HEK293 (cell line): Measurements from ENCODE around the gene LTBP1.

ENCODE experiments used
- CTCF ChIA-PET: fragments of 350-600 bp; formaldehyde crosslinking; extraction: SDS; loops from one replicate; lab custom pipeline; 2021; ENCODE audit warnings: antibody characterized with exemption; lab: Yijun Ruan, JAX
- POLR2A ChIA-PET: fragments of 300-600 bp; formaldehyde crosslinking; extraction: SDS; loops from one replicate; lab custom pipeline; 2020; ENCODE audit warnings: antibody characterized with exemption, inconsistent platforms; lab: Yijun Ruan, JAX
- H3K27ac ChIP-seq: fragments of 200-500 bp; sonication (Bioruptor generic); 2 replicates; pipeline ENCODE4 v1.5.1; 2014; ENCODE audit warnings: low read depth, low read length, control low read depth, inconsistent platforms; ENCODE audit errors: extremely low read depth
- H3K36me3 ChIP-seq, 2 experiments: fragments of 200-500 bp in 1 of 2; sonication (Bioruptor generic) in 1 of 2; 1 replicate in 1 of 2; 2 replicates in 1 of 2; pipeline ENCODE4 v1.5.1; 2014 to 2017; ENCODE audit warnings: inconsistent platforms in 2 of 2, low read length in 2 of 2; ENCODE audit not compliant: control insufficient read depth in 2 of 2, insufficient read depth in 1 of 2
- H3K4me1 ChIP-seq: fragments of 200-500 bp; sonication (Bioruptor generic); 2 replicates; pipeline ENCODE4 v1.5.1; 2014; ENCODE audit warnings: mild to moderate bottlenecking, low read length, inconsistent platforms; ENCODE audit not compliant: control insufficient read depth, insufficient read depth
- H3K4me3 ChIP-seq: 2 replicates; pipeline ENCODE4 v1.5.1; 2011; ENCODE audit warnings: low read depth, mild to moderate bottlenecking, control low read depth, low read length, moderate library complexity
- H3K9me3 ChIP-seq: fragments of 200-500 bp; sonication (Bioruptor generic); 2 replicates; pipeline ENCODE4 v1.5.1; 2014; ENCODE audit warnings: low read depth, low read length, inconsistent platforms; ENCODE audit not compliant: control insufficient read depth, insufficient read depth
- HOXD13 ChIP-seq: sonication (generic); formaldehyde crosslinking; IDR thresholded peaks from 2 replicates; pipeline ENCODE4 v1.8.0; 2022; ENCODE audit warnings: missing genetic modification reagents, borderline replicate concordance
- INSM2 ChIP-seq: fragments of 450-650 bp; formaldehyde crosslinking; IDR thresholded peaks from 2 replicates; pipeline ENCODE4 v1.5.1; 2016; ENCODE audit warnings: missing biosample characterization, missing genetic modification characterization
- PATZ1 ChIP-seq: fragments of 450-650 bp; formaldehyde crosslinking; IDR thresholded peaks from 2 replicates; pipeline ENCODE4 v1.5.1; 2016; ENCODE audit warnings: missing biosample characterization, missing genetic modification characterization
- REST ChIP-seq: fragments of 450-650 bp; formaldehyde crosslinking; IDR thresholded peaks from 2 replicates; pipeline ENCODE4 v1.5.1; 2016; ENCODE audit warnings: missing biosample characterization, missing genetic modification characterization
- ZBTB1 ChIP-seq: fragments of 450-650 bp; formaldehyde crosslinking; IDR thresholded peaks from 2 replicates; pipeline ENCODE4 v1.5.1; 2016; ENCODE audit warnings: missing biosample characterization, missing genetic modification characterization
- ZBTB6 ChIP-seq: fragments of 450-650 bp; formaldehyde crosslinking; IDR thresholded peaks from 2 replicates; pipeline ENCODE4 v1.5.1; 2017; ENCODE audit warnings: missing biosample characterization, missing genetic modification characterization
- ZNF10 ChIP-seq: fragments of 450-650 bp; formaldehyde crosslinking; IDR thresholded peaks from 2 replicates; pipeline ENCODE4 v1.5.1; 2017; ENCODE audit warnings: missing biosample characterization, missing genetic modification characterization
- ZNF121 ChIP-seq: fragments of 450-650 bp; formaldehyde crosslinking; IDR thresholded peaks from 2 replicates; pipeline ENCODE4 v1.5.1; 2016; ENCODE audit warnings: missing biosample characterization, missing genetic modification characterization
- ZNF169 ChIP-seq: fragments of 450-650 bp; formaldehyde crosslinking; IDR thresholded peaks from 2 replicates; pipeline ENCODE4 v1.5.1; 2016; ENCODE audit warnings: missing biosample characterization, missing genetic modification characterization
- ZNF19 ChIP-seq: fragments of 450-650 bp; formaldehyde crosslinking; IDR thresholded peaks from 2 replicates; pipeline ENCODE4; 2016; ENCODE audit warnings: missing biosample characterization, missing genetic modification characterization, low read depth
- ZNF24 ChIP-seq: fragments of 450-650 bp; formaldehyde crosslinking; IDR thresholded peaks from 2 replicates; pipeline ENCODE4 v1.5.1; 2016; ENCODE audit warnings: missing biosample characterization, missing genetic modification characterization
- ZNF248 ChIP-seq: fragments of 450-650 bp; formaldehyde crosslinking; IDR thresholded peaks from 2 replicates; pipeline ENCODE4 v1.5.1; 2017; ENCODE audit warnings: missing biosample characterization, missing genetic modification characterization
- ZNF26 ChIP-seq: fragments of 450-650 bp; formaldehyde crosslinking; IDR thresholded peaks from 2 replicates; pipeline ENCODE4 v1.5.1; 2016; ENCODE audit warnings: missing biosample characterization, missing genetic modification characterization
- ZNF302 ChIP-seq: fragments of 450-650 bp; formaldehyde crosslinking; IDR thresholded peaks from 2 replicates; pipeline ENCODE4 v1.5.1; 2016; ENCODE audit warnings: missing biosample characterization, missing genetic modification characterization, low read depth
- ZNF350 ChIP-seq: fragments of 450-650 bp; formaldehyde crosslinking; IDR thresholded peaks from 2 replicates; pipeline ENCODE4 v1.5.0; 2017; ENCODE audit warnings: missing biosample characterization, mild to moderate bottlenecking, missing genetic modification characterization
- ZNF449 ChIP-seq: fragments of 450-650 bp; formaldehyde crosslinking; IDR thresholded peaks from 2 replicates; pipeline ENCODE4 v1.5.1; 2017; ENCODE audit warnings: missing biosample characterization, mild to moderate bottlenecking, missing genetic modification characterization, moderate library complexity
- ZNF704 ChIP-seq: fragments of 450-650 bp; formaldehyde crosslinking; IDR thresholded peaks from 2 replicates; pipeline ENCODE4 v1.5.1; 2016; ENCODE audit warnings: missing biosample characterization, missing genetic modification characterization
- ZNF837 ChIP-seq: fragments of 450-650 bp; formaldehyde crosslinking; IDR thresholded peaks from 2 replicates; pipeline ENCODE4 v1.5.1; 2016; ENCODE audit warnings: missing biosample characterization, missing genetic modification characterization

LTBP1 gene

GRCh38 chr2:32997705-32998104, 51.0 kb downstream of the LTBP1 start:
- TF ChIP-seq ZNF837 (no peak), ZNF302 (tag by site-specific recombination) (no peak), ZBTB6 (no peak), ZBTB1 (no peak)
- H3K9me3 ChIP-seq = no peaks in the 10 kb centered on the region
- no peaks in the 10 kb centered on the region for H3K36me3 ChIP-seq
- H3K4me3 ChIP-seq = no peak overlapping the region
- ChIA-PET CTCF (interaction anchor here (0.7 kb wide), 1 partner anchor 13 kb away, joined by 3 read pairs; no protein-coding TSS in a partner anchor), POLR2A (no interaction called here)
- no peaks in the 10 kb centered on the region for H3K4me1 ChIP-seq
- no peak overlapping the region for H3K27ac ChIP-seq

- no peak overlapping the region for H3K27ac ChIP-seq
Observed at GRCh38 chr2:33000986-33001385, 54.2 kb downstream of the LTBP1 start.

More at GRCh38 chr2:33000986-33001385, 54.2 kb downstream of the LTBP1 start:
- CTCF ChIA-PET = no interaction called here
- H3K36me3 ChIP-seq = no peaks in the 10 kb centered on the region
- H3K4me3 ChIP-seq = no peak overlapping the region
- no peaks in the 10 kb centered on the region for H3K9me3 ChIP-seq
- TF ChIP-seq PATZ1 (no peak), ZNF449 (tag by site-specific recombination) (no peak), ZNF248 (no peak), ZNF24 (tag by site-specific recombination) (no peak), INSM2 (tag by site-specific recombination) (no peak), REST (tag by site-specific recombination) (no peak), ZNF10 (tag by site-specific recombination) (no peak), ZNF121 (tag by site-specific recombination) (no peak), ZNF19 (tag by site-specific recombination) (no peak), ZNF169 (tag by site-specific recombination) (no peak), ZNF704 (tag by site-specific recombination) (no peak), ZBTB6 (no peak), ZNF26 (tag by site-specific recombination) (no peak), HOXD13 (CRISPR knock-in tag) (no peak), ZNF350 (tag by site-specific recombination) (no peak)
- TF ChIP-seq, all 188 proteins: peak for 0
- POLR2A ChIA-PET = no interaction called here
- no peaks in the 10 kb centered on the region for H3K4me1 ChIP-seq
